ENCODE results near the gene STK11IP. TPM values are rescaled to one million over a fixed set of nuclear protein-coding genes. Genes with fewer than 3 reads are reported as not detected.

The STK11IP gene
- total RNA-seq, 1 donor from 2014 or later, result 34.5 TPM

DNA sequence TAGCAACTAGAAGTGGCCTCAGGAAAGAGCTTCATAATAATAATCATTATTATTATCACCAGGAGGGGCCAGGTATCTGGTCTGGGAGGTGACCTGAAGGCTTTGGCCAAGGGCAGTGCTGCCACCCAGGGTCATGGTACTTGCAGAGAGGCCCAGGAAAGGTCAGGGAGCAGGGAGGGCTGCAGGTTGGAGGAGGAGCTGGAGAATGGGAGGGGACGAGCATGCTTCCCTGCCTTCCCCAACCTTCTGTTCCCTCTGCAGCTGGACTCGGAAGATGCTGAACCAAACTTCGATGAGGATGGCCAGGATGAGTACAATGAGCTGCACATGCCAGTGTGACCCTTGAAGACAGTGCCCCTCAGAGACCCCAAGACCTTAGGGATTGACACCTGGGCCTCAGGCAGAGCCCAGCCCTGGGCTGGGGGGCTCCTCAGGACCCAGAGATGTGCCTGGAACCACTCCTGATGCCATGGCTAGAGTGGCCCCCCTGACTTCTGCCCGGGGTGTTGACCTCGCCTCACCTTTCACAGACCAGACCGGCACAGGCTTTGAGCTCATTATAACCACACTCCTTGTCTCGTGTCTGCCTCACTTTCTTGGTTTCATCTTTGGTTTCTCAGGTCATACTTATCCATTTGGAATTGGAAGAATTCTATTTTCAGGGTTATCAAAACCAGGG is 43.9 kb downstream of the STK11IP start:
- peaks cover 6% of the 10 kb centered on the region for H3K9me3 Mint-ChIP-seq (ENCODE audit: unreplicated experiment)
- DNase-seq, result no peak
- H3K27me3 Mint-ChIP-seq (ENCODE audit: unreplicated experiment), result peaks cover 11% of the 10 kb centered on the region
- H3K4me1 Mint-ChIP-seq (ENCODE audit: low read depth, unreplicated experiment), result peaks cover 14% of the 10 kb centered on the region
- H3K27ac Mint-ChIP-seq (ENCODE audit: unreplicated experiment), result no peak overlapping the region
- no peak overlapping the region for H3K4me3 Mint-ChIP-seq (ENCODE audit: unreplicated experiment)
- TF ChIP-seq, protein P1, sequence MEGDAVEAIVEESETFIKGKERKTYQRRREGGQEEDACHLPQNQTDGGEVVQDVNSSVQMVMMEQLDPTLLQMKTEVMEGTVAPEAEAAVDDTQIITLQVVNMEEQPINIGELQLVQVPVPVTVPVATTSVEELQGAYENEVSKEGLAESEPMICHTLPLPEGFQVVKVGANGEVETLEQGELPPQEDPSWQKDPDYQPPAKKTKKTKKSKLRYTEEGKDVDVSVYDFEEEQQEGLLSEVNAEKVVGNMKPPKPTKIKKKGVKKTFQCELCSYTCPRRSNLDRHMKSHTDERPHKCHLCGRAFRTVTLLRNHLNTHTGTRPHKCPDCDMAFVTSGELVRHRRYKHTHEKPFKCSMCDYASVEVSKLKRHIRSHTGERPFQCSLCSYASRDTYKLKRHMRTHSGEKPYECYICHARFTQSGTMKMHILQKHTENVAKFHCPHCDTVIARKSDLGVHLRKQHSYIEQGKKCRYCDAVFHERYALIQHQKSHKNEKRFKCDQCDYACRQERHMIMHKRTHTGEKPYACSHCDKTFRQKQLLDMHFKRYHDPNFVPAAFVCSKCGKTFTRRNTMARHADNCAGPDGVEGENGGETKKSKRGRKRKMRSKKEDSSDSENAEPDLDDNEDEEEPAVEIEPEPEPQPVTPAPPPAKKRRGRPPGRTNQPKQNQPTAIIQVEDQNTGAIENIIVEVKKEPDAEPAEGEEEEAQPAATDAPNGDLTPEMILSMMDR (IDR thresholded peaks at IDR 0.05; ENCODE audit: partially characterized antibody, unreplicated experiment), result no peak
- H3K36me3 Mint-ChIP-seq (ENCODE audit: unreplicated experiment), result peaks cover 8% of the 10 kb centered on the region

DNA sequence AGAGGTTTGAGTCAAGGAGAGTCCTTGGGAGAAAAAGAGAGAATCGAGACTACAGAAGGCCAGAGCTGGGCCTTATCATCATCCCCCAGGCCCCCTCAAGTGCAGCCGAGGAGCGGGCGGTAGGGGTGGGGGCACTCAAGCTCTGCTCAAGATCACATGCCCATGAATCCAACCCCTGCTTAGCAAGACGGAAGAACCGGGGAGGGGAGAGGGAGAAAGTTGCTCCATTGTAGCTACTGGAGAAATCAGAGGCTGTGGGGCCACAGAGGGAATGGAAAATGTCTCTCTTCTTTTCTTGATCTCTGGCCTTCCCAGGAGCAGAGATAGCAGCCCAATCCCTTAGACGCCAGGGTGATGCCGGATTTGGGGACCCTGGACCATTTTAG is 44.4 kb downstream of the STK11IP start:
- Mint-ChIP-seq H3K4me3 (ENCODE audit: unreplicated experiment) (no peak overlapping the region), H3K9me3 (ENCODE audit: unreplicated experiment) (peaks cover 6% of the 10 kb centered on the region), H3K4me1 (ENCODE audit: low read depth, unreplicated experiment) (peaks cover 14% of the 10 kb centered on the region), H3K27me3 (ENCODE audit: unreplicated experiment) (peaks cover 7% of the 10 kb centered on the region), H3K27ac (ENCODE audit: unreplicated experiment) (no peak overlapping the region), H3K36me3 (ENCODE audit: unreplicated experiment) (peaks cover 3% of the 10 kb centered on the region)
- TF ChIP-seq, protein P1 (IDR thresholded peaks at IDR 0.05; ENCODE audit: partially characterized antibody, unreplicated experiment), result no peak
- DNase-seq, result no peak

DNA sequence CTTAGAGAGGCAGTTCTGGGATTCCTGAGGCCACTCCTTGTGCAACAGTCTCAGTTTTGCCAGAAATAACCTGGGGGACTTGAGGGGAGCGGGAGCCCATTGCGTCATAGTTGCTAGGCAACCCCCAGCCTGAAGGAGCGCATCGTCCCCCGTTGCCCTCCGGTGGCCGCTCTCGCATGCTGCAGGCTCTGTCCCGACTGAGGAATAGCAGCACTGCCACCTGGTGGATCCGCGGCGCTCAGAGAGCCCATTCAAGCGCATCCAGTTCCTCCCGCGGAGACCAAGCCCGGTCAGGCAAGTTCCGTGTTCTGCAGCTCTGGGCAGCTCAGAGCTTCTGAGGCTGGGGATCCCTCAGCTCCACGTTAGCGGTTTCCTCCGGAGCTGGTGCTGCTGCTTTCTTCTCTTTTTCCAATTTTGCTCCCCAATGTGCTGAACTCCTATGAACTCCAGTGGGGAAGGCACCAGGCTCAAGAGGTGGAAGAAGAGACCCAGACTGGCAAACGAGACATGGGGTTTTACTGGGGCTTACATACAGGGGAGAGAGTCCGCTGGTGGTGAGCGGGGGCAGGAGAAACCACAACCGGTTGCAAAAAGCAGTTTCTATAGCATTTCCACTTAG is 44.9 kb downstream of the STK11IP start:
- H3K27me3 Mint-ChIP-seq (ENCODE audit: unreplicated experiment), result peaks cover 5% of the 10 kb centered on the region
- H3K4me3 Mint-ChIP-seq (ENCODE audit: unreplicated experiment), result no peak overlapping the region

DNA sequence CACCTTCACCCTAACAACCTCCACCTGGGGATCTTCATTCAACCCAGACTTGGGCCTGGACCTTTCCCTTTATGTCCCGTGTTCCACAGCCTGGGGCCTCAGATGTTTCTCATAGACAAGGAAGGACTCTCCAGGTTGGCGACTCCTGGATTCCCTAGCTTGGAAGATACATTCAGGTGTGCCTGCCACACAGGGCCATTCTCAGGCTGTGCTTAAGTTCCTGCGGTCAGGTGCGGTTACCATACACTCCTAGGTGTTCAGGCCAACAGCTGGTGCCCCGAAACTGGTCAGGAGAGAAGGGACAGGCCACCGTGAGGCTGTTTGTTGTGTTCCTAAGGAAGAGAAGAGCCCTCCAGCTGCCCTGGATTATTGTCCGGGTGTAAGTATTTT is 45.4 kb downstream of the STK11IP start:
- Mint-ChIP-seq H3K4me3 (ENCODE audit: unreplicated experiment) (no peak overlapping the region), H3K27me3 (ENCODE audit: unreplicated experiment) (peaks cover 5% of the 10 kb centered on the region), H3K36me3 (ENCODE audit: unreplicated experiment) (no peaks in the 10 kb centered on the region), H3K27ac (ENCODE audit: unreplicated experiment) (no peak overlapping the region), H3K9me3 (ENCODE audit: unreplicated experiment) (peaks cover 4% of the 10 kb centered on the region), H3K4me1 (ENCODE audit: low read depth, unreplicated experiment) (peaks cover 14% of the 10 kb centered on the region)
- no peak for DNase-seq
- TF ChIP-seq, protein P1 (IDR thresholded peaks at IDR 0.05; ENCODE audit: partially characterized antibody, unreplicated experiment), result no peak

More for the DNA sequence above, 44.9 kb downstream of the STK11IP start:
- TF ChIP-seq, protein P1 (IDR thresholded peaks at IDR 0.05; ENCODE audit: partially characterized antibody, unreplicated experiment), result peak; percentile 88
- DNase-seq, result peak; percentile 96
- Mint-ChIP-seq H3K4me1 (ENCODE audit: low read depth, unreplicated experiment) (peaks cover 14% of the 10 kb centered on the region), H3K9me3 (ENCODE audit: unreplicated experiment) (peaks cover 4% of the 10 kb centered on the region), H3K36me3 (ENCODE audit: unreplicated experiment) (no peaks in the 10 kb centered on the region), H3K27ac (ENCODE audit: unreplicated experiment) (no peak overlapping the region)

DNA sequence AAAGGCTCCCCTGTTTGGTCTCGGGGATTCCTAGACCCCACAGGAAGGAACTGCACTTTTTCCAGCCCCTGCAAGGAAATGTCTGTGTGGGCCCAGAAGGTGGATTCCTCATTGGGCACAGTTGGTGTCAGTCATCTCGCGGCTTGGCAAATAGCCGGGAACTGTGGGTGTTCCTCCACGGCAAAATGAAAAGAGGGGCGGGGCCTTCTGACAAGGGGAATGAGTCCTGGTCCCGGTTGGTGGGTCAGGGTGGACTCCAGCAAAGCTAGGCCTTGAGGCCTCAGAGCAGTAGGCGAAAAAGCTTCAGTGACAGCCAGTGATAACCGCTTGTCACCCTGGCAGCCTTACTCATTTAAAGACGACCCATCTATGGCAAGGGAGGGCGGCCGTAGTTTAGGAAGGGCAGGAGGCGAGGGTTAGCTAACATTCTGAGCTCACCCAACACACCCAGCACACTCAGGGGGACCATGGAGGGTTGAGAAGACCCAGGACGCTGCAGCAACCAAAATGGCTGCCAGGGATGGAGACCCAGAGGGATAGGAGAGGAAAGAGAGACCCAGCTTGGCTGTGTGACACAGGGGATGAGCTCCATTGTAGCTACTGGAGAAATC is 46.2 kb downstream of the STK11IP start:
- Mint-ChIP-seq H3K4me3 (ENCODE audit: unreplicated experiment) (no peak overlapping the region), H3K36me3 (ENCODE audit: unreplicated experiment) (no peaks in the 10 kb centered on the region), H3K27me3 (ENCODE audit: unreplicated experiment) (peaks cover 6% of the 10 kb centered on the region), H3K27ac (ENCODE audit: unreplicated experiment) (peak overlapping the region; percentile 6), H3K9me3 (ENCODE audit: unreplicated experiment) (peaks cover 4% of the 10 kb centered on the region), H3K4me1 (ENCODE audit: low read depth, unreplicated experiment) (peaks cover 14% of the 10 kb centered on the region)
- no peak for DNase-seq
- TF ChIP-seq, protein P1 (IDR thresholded peaks at IDR 0.05; ENCODE audit: partially characterized antibody, unreplicated experiment), result no peak

All from glutamatergic neuron (in vitro differentiated cells).